Right ventricle myocardium superior (tissue), 1 donor: ENCODE measurements around the gene ATXN10. TPM values are rescaled to one million over a fixed set of nuclear protein-coding genes. Genes with fewer than 3 reads are reported as not detected.
"Not testable (repeated sequence)": the region's sequence is repeated elsewhere in the genome, so short reads cannot be mapped to it uniquely, and the experiment has no call there.

Source experiments
- ATAC-seq: fragments of 200-7000 bp; cut with Tn5 transposase; one replicate; pipeline ENCODE4 v1.9.1; 2020; ENCODE audit warnings: mild to moderate bottlenecking; ENCODE audit not compliant: poor library complexity
- DNase-seq: peaks from one replicate; pipeline ENCODE4 v3.0.0-alpha.2; 2020
- intact Hi-C: fragments of 100-400 bp; cut with DNase I; formaldehyde crosslinking; loops from one replicate; pipeline ENCODE4 v1.11.2; 2022
- long read RNA-seq: library from polyadenylated mRNA; unstranded; transcript quantifications from one replicate; pipeline ENCODE4 v2.0.0, GENCODE V29; 2021
- total RNA-seq: library from RNA; stranded (reverse); fragmentation: NEBNext Ultra II Directional; extraction: Animal tissue kit (Norgen Biotek cat#: 25700); gene quantifications from one replicate; pipeline ENCODE4 v1.2.1, GENCODE V29; 2021
- donor health status: DM: no; HTN: yes; CAD: no; lungs with severe emphysema.

The ATXN10 gene
- total RNA-seq = 119 TPM
- long read RNA-seq, transcript ATXN10-201 (12 exons, 3,329 nt) = major isoform, 282 of 290 reads
- long read RNA-seq, partial matches to known transcripts = 2 of 290 reads
- long read RNA-seq, other reads (novel, unspliced or antisense) = 6 of 290 reads

GRCh38 chr22:45671783-45672563, at the start of gene ATXN10:
Gene ATXN10, plus strand, starts transcription at chr22:45671834. Its CDS starts 230 bp downstream, at chr22:45672064.
- DNase-seq = peak; percentile 76

GRCh38 chr22:45621836-45622600, 49.6 kb upstream of the ATXN10 start:
- no peak for DNase-seq

More at GRCh38 chr22:45671783-45672563, at the start of gene ATXN10:
- peak; percentile 89 for ATAC-seq
- intact Hi-C loops = no loop called here

GRCh38 chr22:45623464-45624145, 48.0 kb upstream of the ATXN10 start:
- ATAC-seq, intact Hi-C loops, DNase-seq: not testable (repeated sequence)

More at GRCh38 chr22:45621836-45622600, 49.6 kb upstream of the ATXN10 start:
- intact Hi-C loops = no loop called here
- ATAC-seq = no peak

GRCh38 chr22:45626198-45626651, 45.4 kb upstream of the ATXN10 start:
- DNase-seq (no peak), ATAC-seq (no peak)
- intact Hi-C loops = no loop called here

GRCh38 chr22:45627489-45628233, 44.0 kb upstream of the ATXN10 start:
- intact Hi-C loops = no loop called here
- ATAC-seq (no peak), DNase-seq (no peak)

- DNase-seq (no peak), ATAC-seq (no peak)
- intact Hi-C loops = no loop called here
These were observed 43.1 kb upstream of the ATXN10 start for GRCh38 chr22:45628515-45628914.

- DNase-seq (no peak), ATAC-seq (no peak)
- intact Hi-C loops = no loop called here
These were observed 42.1 kb upstream of the ATXN10 start for GRCh38 chr22:45629469-45630089.

GRCh38 chr22:45630436-45630835, 41.2 kb upstream of the ATXN10 start:
- ATAC-seq = no peak

GRCh38 chr22:45631140-45631840, 40.3 kb upstream of the ATXN10 start:
- intact Hi-C loops = no loop called here
- ATAC-seq (no peak), DNase-seq (no peak)

More at GRCh38 chr22:45630436-45630835, 41.2 kb upstream of the ATXN10 start:
- DNase-seq = no peak
- intact Hi-C loops = no loop called here

GRCh38 chr22:45631841-45632238, 39.8 kb upstream of the ATXN10 start:
- no peak for DNase-seq
- intact Hi-C loops = no loop called here
- no peak for ATAC-seq

- ATAC-seq (peak; percentile 48), DNase-seq (no peak)
- intact Hi-C loops = no loop called here
These were observed 38.7 kb upstream of the ATXN10 start for GRCh38 chr22:45632791-45633515.

- intact Hi-C loops = no loop called here
- ATAC-seq (no peak), DNase-seq (no peak)
These were observed 35.0 kb upstream of the ATXN10 start for GRCh38 chr22:45636683-45637082.

- ATAC-seq (no peak), DNase-seq (no peak)
- intact Hi-C loops = no loop called here
These were observed 33.4 kb upstream of the ATXN10 start for GRCh38 chr22:45638197-45638596.

GRCh38 chr22:45638834-45639746, 32.5 kb upstream of the ATXN10 start:
- peak; percentile 74 for DNase-seq
- intact Hi-C loops = no loop called here
- ATAC-seq = peak; percentile 61

- intact Hi-C loops = no loop called here
- no peak for DNase-seq
- no peak for ATAC-seq
These were observed 31.9 kb upstream of the ATXN10 start for GRCh38 chr22:45639747-45640102.
